HEK293 (cell line): Measurements from ENCODE around the gene FZD10.

Experiments
- CTCF ChIA-PET: fragments of 350-600 bp; formaldehyde crosslinking; extraction: SDS; loops from one replicate; lab custom pipeline; 2021; ENCODE audit warnings: antibody characterized with exemption; lab: Yijun Ruan, JAX
- POLR2A ChIA-PET: fragments of 300-600 bp; formaldehyde crosslinking; extraction: SDS; loops from one replicate; lab custom pipeline; 2020; ENCODE audit warnings: antibody characterized with exemption, inconsistent platforms; lab: Yijun Ruan, JAX
- H3K27ac ChIP-seq: fragments of 200-500 bp; sonication (Bioruptor generic); 2 replicates; pipeline ENCODE4 v1.5.1; 2014; ENCODE audit warnings: low read depth, low read length, control low read depth, inconsistent platforms; ENCODE audit errors: extremely low read depth
- H3K36me3 ChIP-seq, 2 experiments: fragments of 200-500 bp in 1 of 2; sonication (Bioruptor generic) in 1 of 2; 1 replicate in 1 of 2; 2 replicates in 1 of 2; pipeline ENCODE4 v1.5.1; 2014 to 2017; ENCODE audit warnings: inconsistent platforms in 2 of 2, low read length in 2 of 2; ENCODE audit not compliant: control insufficient read depth in 2 of 2, insufficient read depth in 1 of 2
- H3K4me1 ChIP-seq: fragments of 200-500 bp; sonication (Bioruptor generic); 2 replicates; pipeline ENCODE4 v1.5.1; 2014; ENCODE audit warnings: mild to moderate bottlenecking, low read length, inconsistent platforms; ENCODE audit not compliant: control insufficient read depth, insufficient read depth
- H3K4me3 ChIP-seq: 2 replicates; pipeline ENCODE4 v1.5.1; 2011; ENCODE audit warnings: low read depth, mild to moderate bottlenecking, control low read depth, low read length, moderate library complexity
- H3K9me3 ChIP-seq: fragments of 200-500 bp; sonication (Bioruptor generic); 2 replicates; pipeline ENCODE4 v1.5.1; 2014; ENCODE audit warnings: low read depth, low read length, inconsistent platforms; ENCODE audit not compliant: control insufficient read depth, insufficient read depth
- FEZF1 ChIP-seq: fragments of 450-650 bp; formaldehyde crosslinking; IDR thresholded peaks from 2 replicates; pipeline ENCODE4 v1.5.1; 2016; ENCODE audit warnings: missing biosample characterization, missing genetic modification characterization
- GLI4 ChIP-seq: fragments of 450-650 bp; formaldehyde crosslinking; IDR thresholded peaks from 2 replicates; pipeline ENCODE4 v1.5.1; 2016; ENCODE audit warnings: missing biosample characterization, missing genetic modification characterization
- IKZF3 ChIP-seq: fragments of 450-650 bp; IDR thresholded peaks from 2 replicates; pipeline ENCODE4 v1.5.0; 2018; ENCODE audit warnings: missing biosample characterization, mild to moderate bottlenecking, missing genetic modification characterization, moderate library complexity
- REST ChIP-seq: fragments of 450-650 bp; formaldehyde crosslinking; IDR thresholded peaks from 2 replicates; pipeline ENCODE4 v1.5.1; 2016; ENCODE audit warnings: missing biosample characterization, missing genetic modification characterization
- YY2 ChIP-seq: fragments of 450-650 bp; formaldehyde crosslinking; IDR thresholded peaks from 2 replicates; pipeline ENCODE4 v1.5.1; 2016; ENCODE audit warnings: missing biosample characterization, missing genetic modification characterization
- ZBTB8A ChIP-seq: fragments of 450-650 bp; formaldehyde crosslinking; IDR thresholded peaks from 2 replicates; pipeline ENCODE4 v1.5.1; 2016; ENCODE audit warnings: missing biosample characterization, missing genetic modification characterization
- ZEB2 ChIP-seq: fragments of 450-650 bp; formaldehyde crosslinking; IDR thresholded peaks from 2 replicates; pipeline ENCODE4 v1.5.1; 2016; ENCODE audit warnings: missing biosample characterization, missing genetic modification characterization
- ZNF10 ChIP-seq: fragments of 450-650 bp; formaldehyde crosslinking; IDR thresholded peaks from 2 replicates; pipeline ENCODE4 v1.5.1; 2017; ENCODE audit warnings: missing biosample characterization, missing genetic modification characterization
- ZNF114 ChIP-seq: fragments of 450-650 bp; formaldehyde crosslinking; IDR thresholded peaks from 2 replicates; pipeline ENCODE4 v1.5.0; 2017; ENCODE audit warnings: missing biosample characterization, missing genetic modification characterization
- ZNF202 ChIP-seq: fragments of 450-650 bp; formaldehyde crosslinking; IDR thresholded peaks from 2 replicates; pipeline ENCODE4 v1.5.1; 2016; ENCODE audit warnings: missing biosample characterization, missing genetic modification characterization, borderline replicate concordance
- ZNF239 ChIP-seq: fragments of 450-650 bp; formaldehyde crosslinking; IDR thresholded peaks from 2 replicates; pipeline ENCODE4 v1.5.1; 2016; ENCODE audit warnings: missing biosample characterization, missing genetic modification characterization
- ZNF404 ChIP-seq: fragments of 450-650 bp; formaldehyde crosslinking; IDR thresholded peaks from 2 replicates; pipeline ENCODE4 v1.5.1; 2017; ENCODE audit warnings: missing biosample characterization, missing genetic modification characterization
- ZNF416 ChIP-seq: fragments of 450-650 bp; formaldehyde crosslinking; IDR thresholded peaks from 2 replicates; pipeline ENCODE4 v1.5.1; 2016; ENCODE audit warnings: missing biosample characterization, missing genetic modification characterization
- ZNF530 ChIP-seq: fragments of 450-650 bp; formaldehyde crosslinking; IDR thresholded peaks from 2 replicates; pipeline ENCODE4 v1.5.1; 2016; ENCODE audit warnings: low read depth, missing biosample characterization, missing genetic modification characterization
- ZNF692 ChIP-seq: fragments of 450-650 bp; formaldehyde crosslinking; IDR thresholded peaks from 2 replicates; pipeline ENCODE4 v1.5.1; 2016; ENCODE audit warnings: missing biosample characterization, missing genetic modification characterization
- ZNF830 ChIP-seq: fragments of 450-650 bp; IDR thresholded peaks from 2 replicates; pipeline ENCODE4 v1.5.0; 2018; ENCODE audit warnings: missing biosample characterization, missing genetic modification characterization, low read depth, mild to moderate bottlenecking, moderate library complexity
- TF ChIP-seq, protein P1 (sequence below): fragments of 450-650 bp; formaldehyde crosslinking; IDR thresholded peaks from 2 replicates; pipeline ENCODE4 v1.5.1; 2016; ENCODE audit warnings: missing biosample characterization, missing genetic modification characterization, low read depth
- TF ChIP-seq, protein P2 (sequence below): fragments of 450-650 bp; formaldehyde crosslinking; IDR thresholded peaks from 2 replicates; pipeline ENCODE4 v1.5.1; 2016; ENCODE audit warnings: missing biosample characterization, missing genetic modification characterization, borderline replicate concordance
- TF ChIP-seq, protein P3 (sequence below): fragments of 450-650 bp; formaldehyde crosslinking; IDR thresholded peaks from 2 replicates; pipeline ENCODE4 v1.5.1; 2016; ENCODE audit warnings: missing biosample characterization, missing genetic modification characterization
- TF ChIP-seq, protein P4 (sequence below): fragments of 450-650 bp; formaldehyde crosslinking; IDR thresholded peaks from 2 replicates; pipeline ENCODE4 v1.5.1; 2016; ENCODE audit warnings: missing biosample characterization, missing genetic modification characterization

FZD10 gene

GRCh38 chr12:130120012-130120805 lies 42.1 kb upstream of the FZD10 start:
- H3K4me3 ChIP-seq = no peak overlapping the region
- no peaks in the 10 kb centered on the region for H3K4me1 ChIP-seq
- TF ChIP-seq ZNF416 (tag by site-specific recombination) (no peak), ZNF239 (tag by site-specific recombination) (no peak), ZNF830 (tag by site-specific recombination) (no peak), ZBTB8A (tag by site-specific recombination) (no peak), ZEB2 (no peak), ZNF10 (tag by site-specific recombination) (no peak), ZNF114 (tag by site-specific recombination) (no peak)
- TF ChIP-seq, protein P1, sequence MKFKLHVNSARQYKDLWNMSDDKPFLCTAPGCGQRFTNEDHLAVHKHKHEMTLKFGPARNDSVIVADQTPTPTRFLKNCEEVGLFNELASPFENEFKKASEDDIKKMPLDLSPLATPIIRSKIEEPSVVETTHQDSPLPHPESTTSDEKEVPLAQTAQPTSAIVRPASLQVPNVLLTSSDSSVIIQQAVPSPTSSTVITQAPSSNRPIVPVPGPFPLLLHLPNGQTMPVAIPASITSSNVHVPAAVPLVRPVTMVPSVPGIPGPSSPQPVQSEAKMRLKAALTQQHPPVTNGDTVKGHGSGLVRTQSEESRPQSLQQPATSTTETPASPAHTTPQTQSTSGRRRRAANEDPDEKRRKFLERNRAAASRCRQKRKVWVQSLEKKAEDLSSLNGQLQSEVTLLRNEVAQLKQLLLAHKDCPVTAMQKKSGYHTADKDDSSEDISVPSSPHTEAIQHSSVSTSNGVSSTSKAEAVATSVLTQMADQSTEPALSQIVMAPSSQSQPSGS (tag by site-specific recombination) = no peak
- TF ChIP-seq, protein P2, sequence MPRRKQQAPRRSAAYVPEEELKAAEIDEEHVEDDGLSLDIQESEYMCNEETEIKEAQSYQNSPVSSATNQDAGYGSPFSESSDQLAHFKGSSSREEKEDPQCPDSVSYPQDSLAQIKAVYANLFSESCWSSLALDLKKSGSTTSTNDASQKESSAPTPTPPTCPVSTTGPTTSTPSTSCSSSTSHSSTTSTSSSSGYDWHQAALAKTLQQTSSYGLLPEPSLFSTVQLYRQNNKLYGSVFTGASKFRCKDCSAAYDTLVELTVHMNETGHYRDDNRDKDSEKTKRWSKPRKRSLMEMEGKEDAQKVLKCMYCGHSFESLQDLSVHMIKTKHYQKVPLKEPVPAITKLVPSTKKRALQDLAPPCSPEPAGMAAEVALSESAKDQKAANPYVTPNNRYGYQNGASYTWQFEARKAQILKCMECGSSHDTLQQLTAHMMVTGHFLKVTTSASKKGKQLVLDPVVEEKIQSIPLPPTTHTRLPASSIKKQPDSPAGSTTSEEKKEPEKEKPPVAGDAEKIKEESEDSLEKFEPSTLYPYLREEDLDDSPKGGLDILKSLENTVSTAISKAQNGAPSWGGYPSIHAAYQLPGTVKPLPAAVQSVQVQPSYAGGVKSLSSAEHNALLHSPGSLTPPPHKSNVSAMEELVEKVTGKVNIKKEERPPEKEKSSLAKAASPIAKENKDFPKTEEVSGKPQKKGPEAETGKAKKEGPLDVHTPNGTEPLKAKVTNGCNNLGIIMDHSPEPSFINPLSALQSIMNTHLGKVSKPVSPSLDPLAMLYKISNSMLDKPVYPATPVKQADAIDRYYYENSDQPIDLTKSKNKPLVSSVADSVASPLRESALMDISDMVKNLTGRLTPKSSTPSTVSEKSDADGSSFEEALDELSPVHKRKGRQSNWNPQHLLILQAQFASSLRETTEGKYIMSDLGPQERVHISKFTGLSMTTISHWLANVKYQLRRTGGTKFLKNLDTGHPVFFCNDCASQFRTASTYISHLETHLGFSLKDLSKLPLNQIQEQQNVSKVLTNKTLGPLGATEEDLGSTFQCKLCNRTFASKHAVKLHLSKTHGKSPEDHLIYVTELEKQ (tag by site-specific recombination) = no peak
- TF ChIP-seq, protein P3, sequence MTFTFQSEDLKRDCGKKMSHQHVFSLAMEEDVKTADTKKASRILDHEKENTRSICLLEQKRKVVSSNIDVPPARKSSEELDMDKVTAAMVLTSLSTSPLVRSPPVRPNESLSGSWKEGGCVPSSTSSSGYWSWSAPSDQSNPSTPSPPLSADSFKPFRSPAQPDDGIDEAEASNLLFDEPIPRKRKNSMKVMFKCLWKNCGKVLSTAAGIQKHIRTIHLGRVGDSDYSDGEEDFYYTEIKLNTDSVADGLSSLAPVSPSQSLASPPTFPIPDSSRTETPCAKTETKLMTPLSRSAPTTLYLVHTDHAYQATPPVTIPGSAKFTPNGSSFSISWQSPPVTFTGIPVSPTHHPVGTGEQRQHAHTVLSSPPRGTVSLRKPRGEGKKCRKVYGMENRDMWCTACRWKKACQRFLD (tag by site-specific recombination) = no peak
- TF ChIP-seq, protein P4, sequence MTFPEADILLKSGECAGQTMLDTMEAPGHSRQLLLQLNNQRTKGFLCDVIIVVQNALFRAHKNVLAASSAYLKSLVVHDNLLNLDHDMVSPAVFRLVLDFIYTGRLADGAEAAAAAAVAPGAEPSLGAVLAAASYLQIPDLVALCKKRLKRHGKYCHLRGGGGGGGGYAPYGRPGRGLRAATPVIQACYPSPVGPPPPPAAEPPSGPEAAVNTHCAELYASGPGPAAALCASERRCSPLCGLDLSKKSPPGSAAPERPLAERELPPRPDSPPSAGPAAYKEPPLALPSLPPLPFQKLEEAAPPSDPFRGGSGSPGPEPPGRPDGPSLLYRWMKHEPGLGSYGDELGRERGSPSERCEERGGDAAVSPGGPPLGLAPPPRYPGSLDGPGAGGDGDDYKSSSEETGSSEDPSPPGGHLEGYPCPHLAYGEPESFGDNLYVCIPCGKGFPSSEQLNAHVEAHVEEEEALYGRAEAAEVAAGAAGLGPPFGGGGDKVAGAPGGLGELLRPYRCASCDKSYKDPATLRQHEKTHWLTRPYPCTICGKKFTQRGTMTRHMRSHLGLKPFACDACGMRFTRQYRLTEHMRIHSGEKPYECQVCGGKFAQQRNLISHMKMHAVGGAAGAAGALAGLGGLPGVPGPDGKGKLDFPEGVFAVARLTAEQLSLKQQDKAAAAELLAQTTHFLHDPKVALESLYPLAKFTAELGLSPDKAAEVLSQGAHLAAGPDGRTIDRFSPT (tag by site-specific recombination) = no peak
- no peak overlapping the region for H3K27ac ChIP-seq
- POLR2A ChIA-PET = no interaction called here
- H3K36me3 ChIP-seq = no peaks in the 10 kb centered on the region
- CTCF ChIA-PET = no interaction called here
- H3K9me3 ChIP-seq = no peaks in the 10 kb centered on the region

DNA sequence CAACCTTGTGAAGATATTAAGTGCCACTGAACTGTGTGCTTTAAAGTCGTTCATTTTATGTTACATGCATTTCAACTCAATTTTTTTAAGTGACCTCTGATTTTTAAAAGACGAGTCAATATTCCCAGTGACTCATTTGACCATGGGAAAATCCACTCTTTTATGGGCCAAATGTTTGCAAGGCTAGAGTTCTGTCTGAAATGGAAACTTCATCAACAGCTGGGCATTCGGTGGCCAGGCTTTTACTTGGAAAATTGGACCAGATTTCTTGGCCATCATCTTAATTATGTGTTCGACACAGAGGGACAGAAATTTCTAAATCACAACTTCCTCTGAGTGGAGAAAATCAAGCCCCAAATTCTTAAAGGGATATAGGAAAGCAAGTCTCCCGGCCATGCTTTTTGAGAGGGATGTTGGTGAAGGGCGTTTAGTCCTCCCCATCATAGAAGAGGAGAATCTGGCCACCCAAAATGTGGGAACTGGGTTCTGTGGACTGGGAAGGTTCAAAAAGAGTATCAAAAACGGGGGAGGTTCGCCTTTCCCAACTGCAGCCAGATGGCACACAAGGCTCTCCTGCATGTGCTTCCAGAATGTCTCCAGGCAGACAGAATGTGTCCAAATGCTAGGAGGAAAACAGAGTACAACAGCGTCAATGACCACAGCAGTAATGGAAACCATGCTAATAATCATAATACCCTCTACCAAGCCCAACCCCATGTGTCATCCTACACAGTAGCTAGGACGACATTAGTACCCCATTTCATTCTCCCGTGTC lies 40.9 kb upstream of the FZD10 start:
- Histone ChIP-seq H3K4me3 (no peak overlapping the region), H3K36me3 (no peaks in the 10 kb centered on the region), H3K27ac (no peak overlapping the region), H3K9me3 (no peaks in the 10 kb centered on the region), H3K4me1 (no peaks in the 10 kb centered on the region)
- ChIA-PET CTCF (no interaction called here), POLR2A (no interaction called here)
- TF ChIP-seq GLI4 (tag by site-specific recombination) (no peak), YY2 (tag by site-specific recombination) (no peak), ZNF692 (no peak), ZNF404 (tag by site-specific recombination) (no peak), FEZF1 (tag by site-specific recombination) (no peak), ZNF202 (tag by site-specific recombination) (no peak), IKZF3 (tag by site-specific recombination) (no peak), ZNF530 (tag by site-specific recombination) (no peak), REST (tag by site-specific recombination) (no peak)
